Endodermal cell (in vitro differentiated cells): Measurements from ENCODE around the gene PKP2. TPM values are rescaled to one million over a fixed set of nuclear protein-coding genes. Genes with fewer than 3 reads are reported as not detected.

Source experiments
- DNase-seq: peaks from one replicate; pipeline ENCODE4 v3.0.0-alpha.2; 2017
- H3K27ac ChIP-seq: 2 replicates; pipeline ENCODE4 v1.5.1; 2013; ENCODE audit warnings: mild to moderate bottlenecking, low read depth, low read length, moderate library complexity
- H3K27me3 ChIP-seq: 2 replicates; pipeline ENCODE4 v1.6.1; 2013; ENCODE audit warnings: mild to moderate bottlenecking, low read length, moderate library complexity; ENCODE audit not compliant: insufficient read depth, control insufficient read depth, poor library complexity, severe bottlenecking
- H3K36me3 ChIP-seq: 2 replicates; pipeline ENCODE4 v1.7.0; 2013; ENCODE audit warnings: mild to moderate bottlenecking, low read length, moderate library complexity; ENCODE audit not compliant: control insufficient read depth, insufficient read depth
- H3K4me1 ChIP-seq: one replicate; pipeline ENCODE4 v1.7.0; 2013; ENCODE audit warnings: low read length; ENCODE audit not compliant: control insufficient read depth, insufficient read depth
- H3K4me3 ChIP-seq: 2 replicates; pipeline ENCODE4 v1.5.1; 2013; ENCODE audit warnings: mild to moderate bottlenecking, low read length, moderate library complexity
- H3K9ac ChIP-seq: 2 replicates; pipeline ENCODE4 v1.6.1; 2013; ENCODE audit warnings: mild to moderate bottlenecking, low read length, moderate library complexity; ENCODE audit not compliant: poor library complexity, severe bottlenecking; ENCODE audit errors: extremely low read depth
- H3K9me3 ChIP-seq: 2 replicates; pipeline ENCODE4 v1.6.1; 2013; ENCODE audit warnings: mild to moderate bottlenecking, low read length, moderate library complexity; ENCODE audit not compliant: control insufficient read depth
- H3K27ac Mint-ChIP-seq: 2 replicates; pipeline ENCODE4 v1.8.0; 2020; ENCODE audit warnings: mixed read lengths
- H3K27me3 Mint-ChIP-seq: 2 replicates; pipeline ENCODE4 v1.8.0; 2021; ENCODE audit warnings: mild to moderate bottlenecking, mixed read lengths; ENCODE audit not compliant: insufficient read depth
- H3K36me3 Mint-ChIP-seq: 2 replicates; pipeline ENCODE4 v1.8.0; 2020; ENCODE audit warnings: low read depth, mixed read lengths
- H3K4me1 Mint-ChIP-seq: 2 replicates; pipeline ENCODE4 v1.8.0; 2020; ENCODE audit warnings: mixed read lengths
- H3K4me3 Mint-ChIP-seq: 2 replicates; pipeline ENCODE4 v1.8.0; 2020; ENCODE audit warnings: mild to moderate bottlenecking, moderate library complexity, mixed read lengths
- H3K9me3 Mint-ChIP-seq: 2 replicates; pipeline ENCODE4 v1.8.0; 2020; ENCODE audit warnings: mild to moderate bottlenecking, mixed read lengths
- WGBS, 2 experiments: methylation state at CpG; one replicate each; pipeline versions ENCODE4 v1.1.5 to v1.1.7; 2013; ENCODE audit warnings: missing lambda C conversion rate in 2 of 2, mixed read lengths in 1 of 2; ENCODE audit not compliant: insufficient coverage in 1 of 2, insufficient read length in 1 of 2; 5-methylcytosine and 5-hydroxymethylcytosine counted together
- total RNA-seq, 2 donors: library from RNA; stranded (reverse); fragmentation: NEBNext Ultra II Directional in 1 of 2; extraction: Animal tissue kit (Norgen Biotek cat#: 25700) in 1 of 2; gene quantifications; 2 replicates in 1 of 2; 3 replicates in 1 of 2; pipeline ENCODE4 v1.2.1, GENCODE V29; 2021
- TF ChIP-seq, protein P1 (sequence below): fragments of 200-600 bp; sonication (generic); conservative IDR thresholded peaks from 2 replicates; pipeline ENCODE4 v1.5.0; 2021; ENCODE audit warnings: antibody characterized with exemption, mild to moderate bottlenecking

PKP2 gene
- total RNA-seq, 2 donors from 2014 or later, result 62.5 to 124 TPM

DNA sequence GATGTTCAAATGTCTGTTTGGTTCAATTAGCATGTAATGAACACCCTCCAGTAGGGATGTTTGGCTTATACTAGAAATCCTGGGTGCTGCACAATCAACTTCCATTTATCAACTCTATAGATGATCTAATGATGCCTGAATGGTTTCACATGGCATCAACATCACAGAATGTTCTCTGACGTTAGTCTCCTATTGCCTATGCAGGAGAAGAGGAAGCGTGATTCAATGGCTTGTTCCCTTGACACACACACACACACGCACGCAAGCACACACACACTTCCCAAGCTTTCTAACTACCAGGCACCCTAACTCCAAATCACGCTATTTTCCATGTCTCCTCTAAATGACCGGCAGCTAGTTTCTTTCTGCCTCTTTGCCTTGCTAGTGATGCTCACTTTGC lies 49.3 kb downstream of the PKP2 start:
- peaks cover 34% of the 10 kb centered on the region for H3K4me1 Mint-ChIP-seq
- H3K4me1 ChIP-seq, result peaks cover 10% of the 10 kb centered on the region
- no peak overlapping the region for H3K4me3 ChIP-seq
- peaks cover 64% of the 10 kb centered on the region for H3K36me3 Mint-ChIP-seq
- H3K27me3 Mint-ChIP-seq, result no peaks in the 10 kb centered on the region
- no peak for DNase-seq
- TF ChIP-seq, protein P1, sequence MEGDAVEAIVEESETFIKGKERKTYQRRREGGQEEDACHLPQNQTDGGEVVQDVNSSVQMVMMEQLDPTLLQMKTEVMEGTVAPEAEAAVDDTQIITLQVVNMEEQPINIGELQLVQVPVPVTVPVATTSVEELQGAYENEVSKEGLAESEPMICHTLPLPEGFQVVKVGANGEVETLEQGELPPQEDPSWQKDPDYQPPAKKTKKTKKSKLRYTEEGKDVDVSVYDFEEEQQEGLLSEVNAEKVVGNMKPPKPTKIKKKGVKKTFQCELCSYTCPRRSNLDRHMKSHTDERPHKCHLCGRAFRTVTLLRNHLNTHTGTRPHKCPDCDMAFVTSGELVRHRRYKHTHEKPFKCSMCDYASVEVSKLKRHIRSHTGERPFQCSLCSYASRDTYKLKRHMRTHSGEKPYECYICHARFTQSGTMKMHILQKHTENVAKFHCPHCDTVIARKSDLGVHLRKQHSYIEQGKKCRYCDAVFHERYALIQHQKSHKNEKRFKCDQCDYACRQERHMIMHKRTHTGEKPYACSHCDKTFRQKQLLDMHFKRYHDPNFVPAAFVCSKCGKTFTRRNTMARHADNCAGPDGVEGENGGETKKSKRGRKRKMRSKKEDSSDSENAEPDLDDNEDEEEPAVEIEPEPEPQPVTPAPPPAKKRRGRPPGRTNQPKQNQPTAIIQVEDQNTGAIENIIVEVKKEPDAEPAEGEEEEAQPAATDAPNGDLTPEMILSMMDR, result no peak
- H3K4me3 Mint-ChIP-seq, result no peak overlapping the region
- no peak overlapping the region for H3K9ac ChIP-seq
- H3K27ac Mint-ChIP-seq, result no peak overlapping the region
- H3K9me3 Mint-ChIP-seq, result no peaks in the 10 kb centered on the region
- no peak overlapping the region for H3K27ac ChIP-seq
- WGBS, 2 experiments, result 92 to 96% methylated on average over 4 to 6 of the region's 6 CpGs
- H3K27me3 ChIP-seq, result no peaks in the 10 kb centered on the region
- H3K9me3 ChIP-seq, result no peaks in the 10 kb centered on the region
- H3K36me3 ChIP-seq, result peaks cover 67% of the 10 kb centered on the region

DNA sequence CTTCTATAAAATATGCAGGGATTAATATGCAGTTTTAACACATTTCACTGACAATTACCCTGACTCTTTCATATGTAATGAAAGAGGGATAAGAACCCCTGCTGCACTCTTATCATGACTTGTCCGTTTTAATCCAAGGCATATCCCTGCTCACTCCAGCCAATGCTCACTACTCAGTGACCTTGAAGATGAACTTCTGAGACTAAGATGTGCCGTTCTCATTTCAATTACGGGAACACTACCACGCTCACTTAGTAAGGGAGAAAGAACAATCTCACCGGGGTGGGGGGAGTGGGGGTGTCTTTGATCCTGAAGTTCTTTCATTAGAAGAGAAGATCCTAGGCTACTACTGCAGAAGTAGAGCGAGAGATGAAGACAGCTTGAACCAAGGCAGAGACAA lies 50.5 kb downstream of the PKP2 start:
- Histone ChIP-seq H3K4me3 (no peak overlapping the region), H3K27ac (no peak overlapping the region), H3K27me3 (no peaks in the 10 kb centered on the region), H3K9ac (no peak overlapping the region), H3K36me3 (peaks cover 70% of the 10 kb centered on the region), H3K9me3 (no peaks in the 10 kb centered on the region), H3K4me1 (peaks cover 10% of the 10 kb centered on the region)
- no peak overlapping the region for H3K4me3 Mint-ChIP-seq
- 93 to 95% methylated on average over 3 to 6 of the region's 6 CpGs for WGBS, 2 experiments
- H3K9me3 Mint-ChIP-seq, result no peaks in the 10 kb centered on the region
- no peak overlapping the region for H3K27ac Mint-ChIP-seq
- H3K27me3 Mint-ChIP-seq, result no peaks in the 10 kb centered on the region
- TF ChIP-seq, protein P1, result no peak
- peaks cover 43% of the 10 kb centered on the region for H3K4me1 Mint-ChIP-seq
- no peak for DNase-seq
- H3K36me3 Mint-ChIP-seq, result peaks cover 70% of the 10 kb centered on the region

DNA sequence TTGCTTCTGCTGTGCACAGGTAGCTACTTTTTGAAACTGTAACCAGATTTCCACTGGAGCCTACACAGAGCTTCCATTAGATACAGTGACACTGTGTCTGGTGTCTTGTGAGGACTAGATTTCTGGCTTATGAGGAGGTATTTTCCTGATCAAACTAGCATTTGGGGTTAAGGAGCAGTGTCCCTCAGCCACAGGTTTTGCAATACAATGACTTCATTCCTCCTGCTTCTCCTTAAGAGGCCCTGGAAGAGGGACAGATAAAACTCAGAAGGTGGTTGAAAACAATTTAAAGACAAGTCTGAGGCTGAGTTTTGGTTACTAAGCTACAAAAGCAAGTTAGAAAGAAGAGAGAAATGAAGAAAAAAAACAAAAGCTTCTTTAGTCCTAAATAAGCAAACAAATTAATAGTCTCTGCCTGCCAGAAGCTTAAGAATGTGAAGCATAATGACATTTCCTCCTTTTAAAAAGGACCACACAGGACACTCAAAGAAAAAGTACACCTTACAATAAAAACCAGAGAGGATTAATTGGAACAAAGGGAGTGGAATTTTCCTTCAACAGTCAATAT lies 53.0 kb downstream of the PKP2 start:
- DNase-seq, result no peak
- Mint-ChIP-seq H3K4me3 (peak overlapping the region; percentile 1), H3K9me3 (no peaks in the 10 kb centered on the region), H3K4me1 (peaks cover 37% of the 10 kb centered on the region), H3K27me3 (no peaks in the 10 kb centered on the region), H3K36me3 (peaks cover 70% of the 10 kb centered on the region), H3K27ac (peak overlapping the region; percentile 80)
- H3K36me3 ChIP-seq, result peaks cover 70% of the 10 kb centered on the region
- TF ChIP-seq, protein P1, result no peak
- H3K27ac ChIP-seq, result no peak overlapping the region
- no peak overlapping the region for H3K4me3 ChIP-seq
- peaks cover 10% of the 10 kb centered on the region for H3K4me1 ChIP-seq
- peak overlapping the region; percentile 16 for H3K9ac ChIP-seq
- H3K27me3 ChIP-seq, result no peaks in the 10 kb centered on the region
- peaks cover 7% of the 10 kb centered on the region for H3K9me3 ChIP-seq
